Activated CD4-positive, alpha-beta T cell treated with anti-CD3 and anti-CD28 coated beads for 36 hours (primary cell): ENCODE data around the gene MISP3. TPM values are rescaled to one million over a fixed set of nuclear protein-coding genes. Genes with fewer than 3 reads are reported as not detected.

Source experiments
- ATAC-seq: fragments of 200-7000 bp; cut with Tn5 transposase; one replicate; pipeline ENCODE4 v1.10.0; 2021; ENCODE audit warnings: mild to moderate bottlenecking, moderate library complexity
- CTCF ChIA-PET: fragments of 350-600 bp; sonication (Branson Sonifier 250); formaldehyde crosslinking; loops from one replicate; lab custom pipeline; 2021; ENCODE audit warnings: antibody characterized with exemption; lab: Charles Lee
- POLR2A ChIA-PET: fragments of 350-600 bp; sonication (Branson Sonifier 250); formaldehyde crosslinking; loops from one replicate; lab custom pipeline; 2021; ENCODE audit warnings: antibody characterized with exemption, inconsistent platforms; lab: Charles Lee
- DNase-seq: peaks from one replicate; pipeline ENCODE4 v3.0.0-alpha.2; 2020
- H3K27ac Mint-ChIP-seq: one replicate; pipeline ENCODE4 v1.8.0; 2021; ENCODE audit warnings: mixed read lengths
- H3K27me3 Mint-ChIP-seq: one replicate; pipeline ENCODE4 v1.8.0; 2021; ENCODE audit warnings: mixed read lengths
- H3K36me3 Mint-ChIP-seq: one replicate; pipeline ENCODE4 v1.8.0; 2021; ENCODE audit warnings: low read depth, mixed read lengths
- H3K4me1 Mint-ChIP-seq: one replicate; pipeline ENCODE4 v1.8.0; 2021; ENCODE audit warnings: mixed read lengths
- H3K4me3 Mint-ChIP-seq: one replicate; pipeline ENCODE4 v1.8.0; 2021; ENCODE audit warnings: mild to moderate bottlenecking, moderate library complexity, mixed read lengths
- H3K9me3 Mint-ChIP-seq: one replicate; pipeline ENCODE4 v1.8.0; 2021; ENCODE audit warnings: low read depth, mixed read lengths
- intact Hi-C, 2 experiments: fragments of 100-400 bp; cut with DNase I in 1 of 2; cut with micrococcal nuclease in 1 of 2; formaldehyde crosslinking; loops; one replicate each; pipeline versions ENCODE4 v1.14.2 to v1.15.1; 2022 to 2024; cut with DNase I, micrococcal nuclease
- total RNA-seq, 2 experiments: library from RNA; stranded (reverse); gene quantifications; one replicate each; pipeline ENCODE4 v1.2.3, GENCODE V29; 2021

MISP3 gene
- total RNA-seq, 2 experiments from 2014 or later, result 1.1 to 1.6 TPM

DNA sequence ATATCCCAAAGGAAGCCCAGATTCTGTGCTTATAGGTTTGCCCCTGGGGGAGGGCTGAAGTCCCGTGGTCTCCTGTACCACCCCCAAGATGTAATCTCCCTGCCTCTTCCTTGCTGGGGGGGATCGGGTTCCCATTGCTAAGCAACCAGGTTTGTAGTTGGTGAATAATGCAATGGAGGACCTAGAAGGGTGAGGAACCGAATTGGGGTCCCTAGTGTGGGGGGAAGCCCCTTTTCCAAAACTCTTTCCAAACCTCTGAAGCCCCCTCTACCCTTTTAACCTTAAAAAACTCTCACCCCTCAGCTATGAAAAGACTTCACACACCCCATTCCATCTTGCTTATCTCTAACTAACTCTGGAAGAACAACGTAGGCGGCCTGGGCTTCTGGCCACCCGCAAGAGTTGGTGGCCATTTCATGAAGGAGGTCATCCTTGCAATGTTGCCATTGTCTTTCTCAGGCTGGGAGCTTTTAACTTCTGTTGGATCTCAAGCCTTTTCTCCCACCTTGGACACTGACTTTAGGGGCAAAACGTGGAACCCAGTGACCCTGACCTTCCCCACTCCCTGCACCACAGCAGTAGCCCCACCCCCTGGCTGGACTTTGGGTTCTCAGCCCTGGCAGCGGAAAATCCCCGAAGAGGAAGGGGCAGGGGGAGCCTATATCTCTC, 11.4 kb upstream of the MISP3 start:
- ChIA-PET CTCF (interaction anchor here (0.5 to 4.8 kb wide), 8 partner anchors 9 to 179 kb away, joined by 3 to 49 read pairs (median 4); partner anchors contain the start of gene MISP3), POLR2A (interaction anchor here (1.0 kb wide), 1 partner anchor 75 kb away, joined by 4 read pairs; the partner anchor contains the start of gene ASF1B)
- Mint-ChIP-seq H3K4me1 (peaks cover 16% of the 10 kb centered on the region), H3K9me3 (no peaks in the 10 kb centered on the region), H3K36me3 (no peaks in the 10 kb centered on the region), H3K27me3 (peaks cover 31% of the 10 kb centered on the region), H3K4me3 (no peak overlapping the region), H3K27ac (no peak overlapping the region)
- ATAC-seq (no peak), DNase-seq (no peak)
- intact Hi-C loops, result no loop called here

DNA sequence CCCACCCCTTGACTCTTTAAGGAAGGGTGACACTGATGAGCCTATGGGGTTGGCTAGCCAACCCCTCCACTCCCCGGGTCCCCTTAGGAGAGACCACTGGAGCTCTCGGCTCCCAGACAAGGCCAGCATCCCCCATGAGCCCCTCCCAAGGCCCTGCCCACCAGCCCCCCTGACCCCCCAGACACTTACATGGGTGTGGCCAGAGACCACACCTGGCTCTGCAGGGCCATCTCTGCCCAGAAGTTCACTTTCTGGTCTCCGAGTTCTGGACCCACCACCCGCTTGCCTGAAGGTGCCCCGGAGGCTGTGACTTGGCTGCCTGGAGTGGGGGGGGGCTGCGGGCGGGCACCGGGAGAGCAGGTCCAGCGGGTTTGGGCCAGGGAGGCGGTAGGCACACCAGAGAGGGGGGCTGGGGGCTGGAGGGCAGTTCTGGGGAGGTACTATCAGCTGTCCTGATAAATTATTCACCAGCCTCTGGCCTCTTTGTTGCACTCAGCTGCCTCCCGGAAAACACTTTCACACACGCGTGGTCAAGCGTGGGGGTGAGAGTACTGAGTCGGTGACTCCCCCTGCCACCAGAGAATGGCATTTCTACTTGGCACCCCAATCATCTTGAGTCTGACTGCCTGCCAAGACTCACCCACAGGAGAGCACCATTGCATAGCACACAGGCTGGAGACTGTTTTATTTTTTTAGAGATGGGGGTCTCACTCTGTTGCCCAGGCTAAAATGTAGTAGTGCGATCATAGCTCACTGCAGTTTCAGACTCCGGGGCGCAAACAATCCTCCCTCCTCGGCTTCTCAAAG, 10.6 kb upstream of the MISP3 start, which contains the start of gene PALM3:
PALM3 (minus strand) TSS at position 326 of the 807 bp plus-strand sequence; CDS start at position 230, 96 bp downstream.
- CTCF ChIA-PET, result interaction anchor here (0.7 to 4.8 kb wide), 4 partner anchors 9 to 155 kb away, joined by 3 to 49 read pairs (median 19); partner anchors contain the start of gene MISP3
- intact Hi-C loops, result no loop called here
- Mint-ChIP-seq H3K4me3 (no peak within 1 kb of the TSS), H3K4me1 (peaks cover 16% of the 10 kb centered on the region), H3K36me3 (no peaks in the 10 kb centered on the region), H3K27me3 (peaks cover 28% of the 10 kb centered on the region), H3K27ac (no peak within 1 kb of the TSS), H3K9me3 (no peaks in the 10 kb centered on the region)
- POLR2A ChIA-PET, result no interaction called here
- no peak for ATAC-seq
- DNase-seq, result no peak

DNA sequence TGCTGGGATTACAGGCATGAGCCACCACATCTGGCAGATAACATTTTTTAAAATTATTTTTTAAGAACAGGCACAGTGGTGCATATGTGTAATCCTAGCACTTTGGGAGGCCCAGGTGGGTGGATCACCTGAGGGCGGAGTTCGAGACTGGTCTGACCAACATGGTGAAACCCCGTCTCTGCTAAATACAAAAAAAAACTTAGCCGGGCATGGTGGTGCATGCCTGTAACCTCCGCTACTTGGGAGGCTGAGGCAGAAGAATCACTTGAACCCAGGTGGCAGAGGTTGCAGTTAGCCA, 10.1 kb upstream of the MISP3 start:
- Mint-ChIP-seq H3K27me3 (peaks cover 27% of the 10 kb centered on the region), H3K9me3 (no peaks in the 10 kb centered on the region), H3K4me3 (no peak overlapping the region), H3K27ac (no peak overlapping the region), H3K4me1 (peaks cover 16% of the 10 kb centered on the region), H3K36me3 (no peaks in the 10 kb centered on the region)
- ChIA-PET POLR2A (no interaction called here), CTCF (interaction anchor here (0.7 to 4.1 kb wide), 2 partner anchors 9 to 156 kb away, joined by 3 to 49 read pairs; partner anchors contain the start of gene MISP3)
- intact Hi-C loops, result no loop called here
- ATAC-seq, result no peak
- no peak for DNase-seq

DNA sequence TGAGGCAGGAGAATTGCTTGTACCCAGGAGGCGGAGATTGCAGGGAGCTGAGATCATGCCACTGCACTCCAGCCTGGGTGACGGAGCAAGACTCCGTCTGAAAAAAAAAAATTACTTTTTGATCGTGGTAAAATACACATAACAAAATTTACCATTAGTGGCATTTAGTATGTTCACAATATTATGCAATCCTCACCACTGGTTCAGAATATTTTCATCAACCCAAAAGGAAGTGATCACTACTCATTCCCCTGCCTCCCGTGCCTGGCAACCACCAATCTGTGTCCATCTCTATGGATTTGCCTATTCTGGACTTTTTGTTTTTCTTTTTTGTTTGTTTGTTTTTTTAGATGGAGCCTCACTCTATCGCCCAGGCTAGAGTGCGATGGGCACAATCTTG, 9.5 kb upstream of the MISP3 start:
- H3K9me3 Mint-ChIP-seq, result no peaks in the 10 kb centered on the region
- DNase-seq (no peak), ATAC-seq (no peak)
- ChIA-PET POLR2A (no interaction called here), CTCF (interaction anchor here (0.6 kb wide), 1 partner anchor 9 kb away, joined by 4 read pairs; no protein-coding TSS in a partner anchor)
- no peak overlapping the region for H3K27ac Mint-ChIP-seq
- intact Hi-C loops, result no loop called here
- H3K4me3 Mint-ChIP-seq, result no peak overlapping the region
- H3K27me3 Mint-ChIP-seq, result peaks cover 24% of the 10 kb centered on the region
- no peaks in the 10 kb centered on the region for H3K36me3 Mint-ChIP-seq
- H3K4me1 Mint-ChIP-seq, result peaks cover 10% of the 10 kb centered on the region

DNA sequence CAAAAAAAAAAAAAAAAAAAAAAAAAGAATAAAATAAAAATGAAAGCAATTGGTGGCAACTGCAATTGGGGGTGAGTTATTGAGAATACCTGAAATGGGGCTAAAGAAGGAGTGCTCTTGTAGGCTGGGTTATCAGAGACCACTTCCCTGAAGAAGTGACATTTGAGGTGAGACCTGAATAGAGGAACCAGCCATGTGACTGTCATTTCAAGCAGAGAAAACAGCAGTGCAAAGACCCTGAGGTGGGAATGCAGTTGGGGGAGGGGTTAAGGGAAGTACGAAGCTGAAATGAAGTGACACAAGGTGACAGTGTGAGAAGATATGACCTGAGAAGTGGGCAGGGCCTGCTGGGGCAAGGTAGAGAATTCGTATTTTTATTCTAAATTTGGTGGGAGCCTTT, 6.5 kb upstream of the MISP3 start:
- POLR2A ChIA-PET, result no interaction called here
- no peak overlapping the region for H3K27ac Mint-ChIP-seq
- no peaks in the 10 kb centered on the region for H3K4me1 Mint-ChIP-seq
- H3K4me3 Mint-ChIP-seq, result no peak overlapping the region
- intact Hi-C loops, result no loop called here
- CTCF ChIA-PET, result interaction anchor here (0.7 to 0.8 kb wide), 2 partner anchors 10 to 266 kb away, joined by 3 read pairs; no protein-coding TSS in a partner anchor
- ATAC-seq (peak; percentile 40), DNase-seq (no peak)
- H3K27me3 Mint-ChIP-seq, result peaks cover 6% of the 10 kb centered on the region
- no peaks in the 10 kb centered on the region for H3K9me3 Mint-ChIP-seq
- no peaks in the 10 kb centered on the region for H3K36me3 Mint-ChIP-seq

DNA sequence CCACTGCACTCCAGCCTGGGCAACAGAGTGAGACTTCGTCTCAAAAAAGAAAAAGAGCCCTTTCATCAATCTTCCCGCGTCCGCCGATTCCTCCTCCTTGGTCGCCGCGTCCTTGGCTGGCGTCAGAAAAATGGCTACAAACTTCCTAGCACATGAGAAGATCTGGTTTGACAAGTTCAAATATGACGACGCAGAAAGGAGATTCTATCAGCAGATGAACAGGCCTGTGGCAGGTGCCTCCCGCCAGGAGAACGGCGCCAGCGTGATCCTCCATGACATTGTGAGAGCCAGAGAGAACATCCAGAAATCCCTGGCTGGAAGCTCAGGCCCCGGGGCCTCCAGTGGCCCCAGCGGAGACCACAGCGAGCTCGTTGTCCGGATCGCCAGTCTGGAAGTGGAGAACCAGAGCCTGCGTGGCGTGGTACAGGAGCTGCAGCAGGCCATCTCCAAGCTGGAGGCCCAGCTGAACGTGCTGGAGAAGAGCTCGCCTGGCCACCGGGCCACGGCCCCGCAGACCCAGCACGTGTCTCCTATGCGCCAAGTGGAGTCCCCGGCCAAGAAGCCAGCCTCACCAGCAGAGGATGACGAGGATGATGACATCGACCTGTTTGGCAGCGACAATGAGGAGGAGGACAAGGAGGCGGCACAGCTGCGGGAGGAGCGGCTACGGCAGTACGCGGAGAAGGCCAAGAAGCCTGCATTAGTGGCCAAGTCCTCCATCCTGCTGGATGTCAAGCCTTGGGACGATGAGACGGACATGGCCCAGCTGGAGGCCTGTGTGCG, 2.1 kb upstream of the MISP3 start:
- POLR2A ChIA-PET, result interaction anchor here (0.6 kb wide), 1 partner anchor 13 kb away, joined by 3 read pairs; no protein-coding TSS in a partner anchor

DNA sequence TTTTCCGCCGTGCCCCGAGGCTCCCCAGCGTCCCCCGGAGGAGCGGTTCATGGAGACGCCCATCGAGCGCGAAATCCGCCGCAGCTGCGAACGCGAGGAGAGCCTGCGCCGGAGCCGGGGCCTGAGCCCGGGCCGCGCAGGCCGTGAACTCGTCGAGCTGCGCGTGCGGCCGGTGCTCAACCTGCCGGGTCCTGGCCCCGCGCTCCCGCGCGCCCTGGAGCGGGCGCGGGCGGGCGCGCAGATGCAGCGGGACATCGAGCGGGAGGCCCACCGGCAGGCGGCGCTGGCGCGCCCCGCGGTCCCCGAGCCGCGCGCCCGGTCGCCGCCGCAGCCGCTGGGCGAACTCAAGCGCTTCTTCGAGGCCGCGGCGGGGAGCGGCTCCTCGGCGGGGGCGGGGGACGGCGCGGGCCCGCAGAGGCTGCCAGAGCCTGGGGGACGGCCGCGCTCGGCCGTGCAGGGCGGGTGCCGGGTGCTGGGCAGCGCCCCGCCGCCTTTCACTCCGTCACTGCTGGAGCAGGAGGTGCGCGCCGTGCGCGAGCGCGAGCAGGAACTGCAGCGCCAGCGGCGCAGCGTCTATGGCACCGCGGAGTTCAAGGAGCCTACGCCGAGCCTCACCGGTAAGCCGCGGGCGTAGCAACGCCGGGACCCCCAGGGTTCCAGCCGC, 807 bp downstream of the MISP3 start:
- Mint-ChIP-seq H3K4me3 (peak overlapping the region; percentile 87), H3K4me1 (peaks cover 21% of the 10 kb centered on the region), H3K36me3 (no peaks in the 10 kb centered on the region), H3K27ac (peak overlapping the region; percentile 80), H3K27me3 (peaks cover 2% of the 10 kb centered on the region), H3K9me3 (no peaks in the 10 kb centered on the region)
- intact Hi-C loops, result loop anchor here (1.0 to 10.0 kb wide), 10 partner anchors 18 to 479 kb away; partner anchors contain the start of genes ASF1B (in 1 of the 2), C19orf53 (in 1 of the 2), DCAF15 (in 1 of the 2) and IL27RA (in 1 of the 2)
- ATAC-seq (peak; percentile 74), DNase-seq (peak; percentile 87)
- ChIA-PET CTCF (interaction anchor here (0.6 to 6.6 kb wide), 26 partner anchors 10 to 343 kb away, joined by 3 to 49 read pairs (median 4); partner anchors contain the start of genes ASF1B, C19orf67 and PALM3), POLR2A (no interaction called here)

More for the DNA sequence above, 2.1 kb upstream of the MISP3 start:
- DNase-seq (no peak), ATAC-seq (no peak)
- Mint-ChIP-seq H3K36me3 (no peaks in the 10 kb centered on the region), H3K4me1 (peaks cover 21% of the 10 kb centered on the region), H3K27me3 (peaks cover 2% of the 10 kb centered on the region), H3K4me3 (no peak overlapping the region), H3K9me3 (no peaks in the 10 kb centered on the region), H3K27ac (no peak overlapping the region)
- CTCF ChIA-PET, result interaction anchor here (0.7 to 6.6 kb wide), 11 partner anchors 10 to 364 kb away, joined by 3 to 49 read pairs (median 3); partner anchors contain the start of gene PALM3
- intact Hi-C loops, result loop anchor here (5.0 to 10.0 kb wide), 3 partner anchors 38 to 476 kb away; partner anchors contain the start of genes C19orf53 (in 1 of the 2) and IL27RA (in 1 of the 2)

DNA sequence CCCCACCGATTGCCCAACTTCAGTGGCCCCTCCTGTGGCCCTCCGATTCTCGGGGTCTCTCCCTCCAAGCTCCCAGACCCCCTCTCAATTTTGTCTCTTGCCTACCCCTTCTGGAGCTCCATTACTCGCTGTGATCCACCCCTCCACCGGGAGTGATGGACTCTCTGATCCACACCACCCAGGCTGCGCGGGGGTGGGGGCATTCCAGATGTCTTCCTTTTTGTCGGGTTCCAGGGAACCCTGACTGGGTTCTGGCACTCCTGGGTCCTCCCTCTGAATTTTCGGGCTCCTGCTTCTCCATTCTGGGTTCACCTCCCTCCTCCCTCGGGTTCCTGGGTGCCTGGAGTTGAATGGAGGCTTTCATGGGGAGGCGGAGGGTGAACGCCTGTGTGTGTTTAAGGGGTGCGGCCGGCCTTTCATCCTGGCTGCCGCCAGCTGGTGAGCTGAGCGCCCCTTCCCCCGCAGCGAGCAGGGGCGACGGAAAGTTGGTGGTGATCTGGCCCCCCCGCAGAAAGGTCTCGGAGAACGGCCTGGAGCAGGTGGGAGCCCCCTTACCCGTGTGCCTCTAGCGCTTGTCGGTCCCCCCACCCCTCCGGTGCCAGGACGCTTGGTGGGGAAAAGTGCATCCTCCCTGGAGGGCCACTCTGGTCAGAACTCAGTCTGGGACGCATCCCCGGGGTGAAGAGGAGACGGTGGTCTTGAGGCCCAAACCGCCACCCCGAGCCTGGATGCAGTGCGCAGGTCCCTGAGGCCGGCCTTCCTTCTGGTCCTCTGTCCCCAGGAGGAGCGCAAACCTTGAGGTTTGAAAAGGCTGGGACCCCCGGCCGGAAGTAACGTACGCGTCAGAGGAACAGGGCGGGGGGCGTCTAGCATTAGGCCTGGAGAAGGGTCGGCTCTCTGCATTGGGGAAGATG, 1.6 kb downstream of the MISP3 start:
- Mint-ChIP-seq H3K27ac (peak overlapping the region; percentile 80), H3K36me3 (no peaks in the 10 kb centered on the region), H3K9me3 (no peaks in the 10 kb centered on the region), H3K4me3 (peak overlapping the region; percentile 87), H3K4me1 (peaks cover 21% of the 10 kb centered on the region), H3K27me3 (peaks cover 2% of the 10 kb centered on the region)
- peak; percentile 6 for ATAC-seq
- intact Hi-C loops, result loop anchor here (1.0 to 10.0 kb wide), 12 partner anchors 17 to 479 kb away; partner anchors contain the start of genes ASF1B (in 1 of the 2), C19orf53 (in 1 of the 2), DCAF15 (in 1 of the 2) and IL27RA (in 1 of the 2)
- ChIA-PET CTCF (interaction anchor here (0.6 to 6.6 kb wide), 18 partner anchors 10 to 344 kb away, joined by 3 to 49 read pairs (median 4); partner anchors contain the start of genes ASF1B, C19orf67 and PALM3), POLR2A (no interaction called here)
- DNase-seq, result peak; percentile 67

DNA sequence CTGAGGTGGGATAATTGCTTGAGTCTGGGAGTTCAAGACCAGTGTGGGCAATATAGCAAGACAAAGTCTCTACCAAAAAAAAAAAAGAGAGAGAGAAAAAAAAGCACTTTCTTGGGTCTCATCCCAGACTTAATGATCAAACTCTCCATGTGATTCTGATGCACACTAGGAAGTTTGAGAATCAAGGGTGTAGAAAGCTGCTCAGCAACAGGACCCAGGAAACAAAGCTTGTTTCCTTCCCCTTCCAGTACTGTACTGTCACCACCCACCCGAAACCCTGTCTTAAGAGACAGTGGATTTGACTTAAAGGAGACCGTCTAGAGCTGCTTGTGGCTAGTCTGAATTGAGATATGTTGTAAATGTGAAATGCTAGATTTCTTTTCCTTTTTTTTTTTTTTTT, 5.8 kb downstream of the MISP3 start:
- POLR2A ChIA-PET, result no interaction called here
- CTCF ChIA-PET, result interaction anchor here (0.6 to 2.2 kb wide), 8 partner anchors 18 to 411 kb away, joined by 3 to 8 read pairs (median 4); no protein-coding TSS in a partner anchor
- no peak for DNase-seq
- H3K27ac Mint-ChIP-seq, result no peak overlapping the region
- no peak overlapping the region for H3K4me3 Mint-ChIP-seq
- intact Hi-C loops, result loop anchor here (10.0 kb wide), 2 partner anchors 304 to 484 kb away; partner anchors contain the start of gene C19orf53 (in 1 of the 2)
- H3K27me3 Mint-ChIP-seq, result no peaks in the 10 kb centered on the region
- peaks cover 24% of the 10 kb centered on the region for H3K4me1 Mint-ChIP-seq
- no peaks in the 10 kb centered on the region for H3K9me3 Mint-ChIP-seq
- no peaks in the 10 kb centered on the region for H3K36me3 Mint-ChIP-seq
- ATAC-seq, result no peak
